ENCODE measurements around the gene THBS2. TPM values are rescaled to one million over a fixed set of nuclear protein-coding genes. Genes with fewer than 3 reads are reported as not detected.
"Not testable (repeated sequence)": the region's sequence is repeated elsewhere in the genome, so short reads cannot be mapped to it uniquely, and the experiment has no call there.

THBS2 gene
- total RNA-seq, 1 experiment from 2014 or later = not detected

- Mint-ChIP-seq H3K27ac (ENCODE audit: low read depth, unreplicated experiment) (peak overlapping the region; percentile 74), H3K4me3 (ENCODE audit: unreplicated experiment) (no peak overlapping the region), H3K9me3 (ENCODE audit: unreplicated experiment) (peaks cover 19% of the 10 kb centered on the region), H3K36me3 (ENCODE audit: insufficient read depth, unreplicated experiment) (no peaks in the 10 kb centered on the region), H3K27me3 (ENCODE audit: insufficient read depth, unreplicated experiment) (no peaks in the 10 kb centered on the region), H3K4me1 (ENCODE audit: insufficient read depth, unreplicated experiment) (peaks cover 12% of the 10 kb centered on the region)
- ChIA-PET CTCF (interaction anchor here (0.7 kb wide), 3 partner anchors 25 to 896 kb away, joined by 3 read pairs; partner anchors contain the start of gene DACT2), POLR2A (interaction anchor here (0.7 to 2.0 kb wide), 5 partner anchors 9 to 575 kb away, joined by 3 to 7 read pairs (median 4); no protein-coding TSS in a partner anchor)
- no peak for DNase-seq (ENCODE audit: unreplicated experiment)
- TSS peak; percentile 36 for BruUV-seq (replicated peaks)
- intact Hi-C loops (cut with micrococcal nuclease) = no loop called here
- TF ChIP-seq CTCF (IDR thresholded peaks at IDR 0.05; ENCODE audit: unreplicated experiment) = no peak
Observed at GRCh38 chr6:169215201-169215681, 38.4 kb downstream of the THBS2 start.

GRCh38 chr6:169214789-169215188 lies 38.9 kb downstream of the THBS2 start:
- POLR2A ChIA-PET = interaction anchor here (0.6 to 2.0 kb wide), 6 partner anchors 10 to 128 kb away, joined by 3 to 7 read pairs (median 4); no protein-coding TSS in a partner anchor
- H3K36me3 Mint-ChIP-seq (ENCODE audit: insufficient read depth, unreplicated experiment); BruUV-seq (replicated peaks); intact Hi-C loops (cut with micrococcal nuclease); H3K27me3 Mint-ChIP-seq (ENCODE audit: insufficient read depth, unreplicated experiment): not testable (repeated sequence)
- peaks cover 19% of the 10 kb centered on the region for H3K9me3 Mint-ChIP-seq (ENCODE audit: unreplicated experiment)
- CTCF ChIA-PET = interaction anchor here (0.6 to 1.2 kb wide), 4 partner anchors 92 to 243 kb away, joined by 3 read pairs; no protein-coding TSS in a partner anchor
- DNase-seq (ENCODE audit: unreplicated experiment) = peak; percentile 91
- H3K27ac Mint-ChIP-seq (ENCODE audit: low read depth, unreplicated experiment) = peak overlapping the region; percentile 74
- H3K4me1 Mint-ChIP-seq (ENCODE audit: insufficient read depth, unreplicated experiment) = peaks cover 12% of the 10 kb centered on the region
- H3K4me3 Mint-ChIP-seq (ENCODE audit: unreplicated experiment) = peak overlapping the region; percentile 19

- Mint-ChIP-seq H3K27ac (ENCODE audit: low read depth, unreplicated experiment) (no peak overlapping the region), H3K9me3 (ENCODE audit: unreplicated experiment) (peaks cover 16% of the 10 kb centered on the region), H3K4me3 (ENCODE audit: unreplicated experiment) (no peak overlapping the region), H3K27me3 (ENCODE audit: insufficient read depth, unreplicated experiment) (no peaks in the 10 kb centered on the region), H3K36me3 (ENCODE audit: insufficient read depth, unreplicated experiment) (no peaks in the 10 kb centered on the region), H3K4me1 (ENCODE audit: insufficient read depth, unreplicated experiment) (peaks cover 12% of the 10 kb centered on the region)
- no peak for DNase-seq (ENCODE audit: unreplicated experiment)
- TF ChIP-seq CTCF (IDR thresholded peaks at IDR 0.05; ENCODE audit: unreplicated experiment) = no peak
- intact Hi-C loops (cut with micrococcal nuclease) = no loop called here
- CTCF ChIA-PET = interaction anchor here (0.6 to 1.2 kb wide), 3 partner anchors 116 to 242 kb away, joined by 3 read pairs; no protein-coding TSS in a partner anchor
- BruUV-seq (replicated peaks) = no TSS peak
- POLR2A ChIA-PET = interaction anchor here (0.6 to 2.0 kb wide), 6 partner anchors 10 to 129 kb away, joined by 3 to 7 read pairs (median 4); no protein-coding TSS in a partner anchor
Observed at GRCh38 chr6:169213814-169214520, 39.7 kb downstream of the THBS2 start.

- intact Hi-C loops (cut with micrococcal nuclease) = no loop called here
- Mint-ChIP-seq H3K4me3 (ENCODE audit: unreplicated experiment) (peak overlapping the region; percentile 54), H3K27ac (ENCODE audit: low read depth, unreplicated experiment) (peak overlapping the region; percentile 27), H3K9me3 (ENCODE audit: unreplicated experiment) (peaks cover 13% of the 10 kb centered on the region), H3K27me3 (ENCODE audit: insufficient read depth, unreplicated experiment) (no peaks in the 10 kb centered on the region), H3K36me3 (ENCODE audit: insufficient read depth, unreplicated experiment) (no peaks in the 10 kb centered on the region), H3K4me1 (ENCODE audit: insufficient read depth, unreplicated experiment) (peaks cover 12% of the 10 kb centered on the region)
- POLR2A ChIA-PET = interaction anchor here (0.6 kb wide), 1 partner anchor 126 kb away, joined by 4 read pairs; no protein-coding TSS in a partner anchor
- no peak for TF ChIP-seq CTCF (IDR thresholded peaks at IDR 0.05; ENCODE audit: unreplicated experiment)
- CTCF ChIA-PET = no interaction called here
- no TSS peak for BruUV-seq (replicated peaks)
- DNase-seq (ENCODE audit: unreplicated experiment) = peak; percentile 77
Observed at GRCh38 chr6:169212897-169213813, 40.5 kb downstream of the THBS2 start.
